Uterus (tissue), 4 donors: Measurements from ENCODE around the gene DYNLRB2. TPM values are rescaled to one million over a fixed set of nuclear protein-coding genes. Genes with fewer than 3 reads are reported as not detected.

Experiments used
- DNase-seq, 2 donors: peaks; one replicate each; pipeline ENCODE4 v3.0.0-alpha.2; 2019 to 2020
- H3K27ac ChIP-seq, 2 donors: fragments of 200-600 bp; sonication (generic); 1 replicate in 1 of 2; 2 replicates in 1 of 2; pipeline ENCODE4 v1.5.1; 2016 to 2018
- H3K27me3 ChIP-seq, 2 donors: fragments of 200-600 bp; sonication (generic); one replicate each; pipeline ENCODE4 v1.5.1; 2018 to 2019; ENCODE audit warnings: control low read depth in 1 of 2
- H3K36me3 ChIP-seq, 2 donors: fragments of 200-600 bp; sonication (generic); one replicate each; pipeline ENCODE4 v1.5.1; 2019; ENCODE audit warnings: control low read depth in 1 of 2
- H3K4me1 ChIP-seq, 2 donors: fragments of 200-600 bp; sonication (generic); one replicate each; pipeline ENCODE4 v1.5.1; 2018 to 2019; ENCODE audit warnings: control low read depth in 1 of 2
- H3K4me3 ChIP-seq, 2 donors: fragments of 200-600 bp; sonication (generic); 1 replicate in 1 of 2; 2 replicates in 1 of 2; pipeline ENCODE4 v1.5.1; 2018 to 2019; ENCODE audit warnings: mild to moderate bottlenecking in 1 of 2
- H3K9me3 ChIP-seq, 2 donors: fragments of 200-600 bp; sonication (generic); one replicate each; pipeline ENCODE4 v1.5.1; 2019; ENCODE audit warnings: control low read depth in 1 of 2
- POLR2A ChIP-seq, 2 donors: fragments of 450-650 bp; IDR thresholded peaks; one replicate each; pipeline ENCODE4 v1.6.1; 2016; ENCODE audit warnings: antibody characterized with exemption in 2 of 2, mild to moderate bottlenecking in 1 of 2, moderate library complexity in 1 of 2
- intact Hi-C: fragments of 100-400 bp; cut with DNase I; formaldehyde crosslinking; loops from one replicate; pipeline ENCODE4 v1.15.1; 2023; ENCODE audit warnings: low total_unique reads
- total RNA-seq, 4 donors: library from RNA; depleted of rRNA in 3 of 4; stranded (reverse); fragments of >200 nt in 3 of 4; gene quantifications; one replicate each; pipeline versions ENCODE4 v1.1.0 to v1.2.4, GENCODE V29; 2014 to 2023
- TF ChIP-seq, protein P1 (sequence below), 4 experiments: fragments of 200-600 bp in 2 of 4; fragments of 450-650 bp in 2 of 4; sonication (generic) in 2 of 4; IDR thresholded peaks; one replicate each; pipeline ENCODE4 v1.5.1; 2016 to 2019; ENCODE audit warnings: antibody characterized with exemption in 4 of 4, mild to moderate bottlenecking in 2 of 4, moderate library complexity in 1 of 4
- donor health status: DM: yes; HTN: yes; CAD: no.

DYNLRB2 gene
- total RNA-seq, 4 donors from 2014 or later: 2.6 to 3.3 TPM; not detected in 2

DNA sequence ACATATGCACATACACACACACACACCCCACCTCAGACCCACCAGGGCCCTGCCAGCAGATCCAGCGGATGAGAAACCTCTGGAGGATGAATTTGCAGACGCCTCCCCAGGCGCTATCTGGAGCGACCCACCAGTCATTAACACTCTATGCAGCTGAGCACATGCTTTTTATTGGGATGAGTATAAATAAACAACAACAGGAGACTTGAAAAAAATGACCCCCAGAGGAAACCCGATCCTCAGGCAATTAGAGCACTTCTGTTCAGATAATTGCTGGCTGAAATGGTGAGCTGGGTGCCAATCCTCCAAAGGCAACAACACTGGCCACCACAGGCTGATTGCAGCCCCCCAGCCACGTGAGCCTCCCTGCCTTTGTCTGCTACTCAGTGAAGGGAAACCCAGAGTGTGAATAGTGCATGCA is 32.9 kb downstream of the DYNLRB2 start:
- no peak overlapping the region for H3K27ac ChIP-seq
- DNase-seq: no peak
- H3K27me3 ChIP-seq: no peaks in the 10 kb centered on the region
- no peaks in the 10 kb centered on the region for H3K36me3 ChIP-seq
- TF ChIP-seq POLR2A (IDR thresholded peaks at IDR 0.05): no peak
- TF ChIP-seq, protein P1, sequence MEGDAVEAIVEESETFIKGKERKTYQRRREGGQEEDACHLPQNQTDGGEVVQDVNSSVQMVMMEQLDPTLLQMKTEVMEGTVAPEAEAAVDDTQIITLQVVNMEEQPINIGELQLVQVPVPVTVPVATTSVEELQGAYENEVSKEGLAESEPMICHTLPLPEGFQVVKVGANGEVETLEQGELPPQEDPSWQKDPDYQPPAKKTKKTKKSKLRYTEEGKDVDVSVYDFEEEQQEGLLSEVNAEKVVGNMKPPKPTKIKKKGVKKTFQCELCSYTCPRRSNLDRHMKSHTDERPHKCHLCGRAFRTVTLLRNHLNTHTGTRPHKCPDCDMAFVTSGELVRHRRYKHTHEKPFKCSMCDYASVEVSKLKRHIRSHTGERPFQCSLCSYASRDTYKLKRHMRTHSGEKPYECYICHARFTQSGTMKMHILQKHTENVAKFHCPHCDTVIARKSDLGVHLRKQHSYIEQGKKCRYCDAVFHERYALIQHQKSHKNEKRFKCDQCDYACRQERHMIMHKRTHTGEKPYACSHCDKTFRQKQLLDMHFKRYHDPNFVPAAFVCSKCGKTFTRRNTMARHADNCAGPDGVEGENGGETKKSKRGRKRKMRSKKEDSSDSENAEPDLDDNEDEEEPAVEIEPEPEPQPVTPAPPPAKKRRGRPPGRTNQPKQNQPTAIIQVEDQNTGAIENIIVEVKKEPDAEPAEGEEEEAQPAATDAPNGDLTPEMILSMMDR (IDR thresholded peaks at IDR 0.05): no peak
- H3K4me3 ChIP-seq: no peak overlapping the region
- intact Hi-C loops: no loop called here
- H3K9me3 ChIP-seq: no peaks in the 10 kb centered on the region
- H3K4me1 ChIP-seq: no peaks in the 10 kb centered on the region

DNA sequence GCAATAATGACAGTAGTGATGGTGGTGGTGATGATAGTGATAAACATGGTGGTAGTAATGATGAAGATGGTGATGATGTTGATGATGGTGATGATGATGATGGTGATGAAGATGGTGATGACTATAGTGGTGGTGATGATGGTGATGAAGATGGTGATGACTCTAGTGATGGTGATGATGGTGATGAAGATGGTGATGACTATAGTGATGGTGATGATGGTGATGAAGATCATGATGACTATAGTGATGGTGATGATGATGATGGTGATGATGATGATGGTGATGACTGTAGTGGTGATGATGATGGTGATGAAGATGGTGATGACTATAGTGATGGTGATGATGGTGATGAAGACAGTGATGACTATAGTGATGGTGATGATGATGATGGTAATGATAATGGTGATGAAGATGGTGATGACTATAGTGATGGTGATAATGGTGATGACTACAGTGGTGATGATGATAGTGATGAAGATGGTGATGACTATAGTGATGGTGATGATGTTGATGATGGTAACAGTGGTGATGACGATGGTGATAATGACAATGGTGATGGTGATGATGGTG is 35.6 kb downstream of the DYNLRB2 start:
- no peak for TF ChIP-seq POLR2A (IDR thresholded peaks at IDR 0.05)
- TF ChIP-seq, protein P1 (IDR thresholded peaks at IDR 0.05): no peak
- no peak for DNase-seq
- no peaks in the 10 kb centered on the region for H3K27me3 ChIP-seq
- no peaks in the 10 kb centered on the region for H3K36me3 ChIP-seq
- H3K4me3 ChIP-seq: no peak overlapping the region
- H3K9me3 ChIP-seq: no peaks in the 10 kb centered on the region
- H3K4me1 ChIP-seq: no peaks in the 10 kb centered on the region
- no peak overlapping the region for H3K27ac ChIP-seq
- intact Hi-C loops: no loop called here

DNA sequence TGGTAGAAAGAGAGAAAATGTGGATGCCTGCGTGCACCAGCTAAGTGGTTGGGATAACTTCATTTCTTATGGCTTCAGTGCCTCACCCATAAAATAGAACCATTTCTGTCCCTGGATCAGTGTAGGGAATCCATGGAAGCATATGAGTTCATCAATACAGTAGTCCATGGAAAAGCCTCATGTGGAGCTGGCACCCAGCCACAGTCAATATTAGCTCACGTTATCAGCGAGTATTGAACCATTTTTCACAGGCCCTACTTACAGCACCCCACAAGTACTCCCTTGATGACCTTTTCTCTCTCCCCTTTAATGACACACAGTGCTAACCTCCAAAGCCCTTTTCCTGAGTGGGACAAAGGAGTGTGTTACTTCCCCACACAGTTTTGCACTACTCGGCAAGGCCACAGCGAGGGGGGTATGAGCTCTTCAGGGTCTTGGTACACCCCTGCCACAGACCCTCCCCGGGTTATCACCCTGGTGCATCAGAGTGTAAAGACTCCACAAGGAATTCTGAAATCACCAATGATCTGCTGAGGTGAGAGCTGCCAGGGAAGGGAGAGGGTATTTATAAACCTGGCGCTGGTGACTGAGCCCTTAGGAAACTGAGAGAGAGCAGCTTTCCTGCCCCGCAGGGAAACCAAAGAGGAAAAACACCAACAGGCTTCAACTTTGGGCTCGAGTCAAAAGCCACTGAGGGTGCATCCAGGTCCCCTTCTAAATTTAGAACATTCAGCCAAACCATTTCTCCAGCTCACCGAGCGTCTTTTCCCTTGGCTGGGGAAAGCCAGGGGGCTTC is 36.9 kb downstream of the DYNLRB2 start:
- intact Hi-C loops: no loop called here
- no peak for DNase-seq

DNA sequence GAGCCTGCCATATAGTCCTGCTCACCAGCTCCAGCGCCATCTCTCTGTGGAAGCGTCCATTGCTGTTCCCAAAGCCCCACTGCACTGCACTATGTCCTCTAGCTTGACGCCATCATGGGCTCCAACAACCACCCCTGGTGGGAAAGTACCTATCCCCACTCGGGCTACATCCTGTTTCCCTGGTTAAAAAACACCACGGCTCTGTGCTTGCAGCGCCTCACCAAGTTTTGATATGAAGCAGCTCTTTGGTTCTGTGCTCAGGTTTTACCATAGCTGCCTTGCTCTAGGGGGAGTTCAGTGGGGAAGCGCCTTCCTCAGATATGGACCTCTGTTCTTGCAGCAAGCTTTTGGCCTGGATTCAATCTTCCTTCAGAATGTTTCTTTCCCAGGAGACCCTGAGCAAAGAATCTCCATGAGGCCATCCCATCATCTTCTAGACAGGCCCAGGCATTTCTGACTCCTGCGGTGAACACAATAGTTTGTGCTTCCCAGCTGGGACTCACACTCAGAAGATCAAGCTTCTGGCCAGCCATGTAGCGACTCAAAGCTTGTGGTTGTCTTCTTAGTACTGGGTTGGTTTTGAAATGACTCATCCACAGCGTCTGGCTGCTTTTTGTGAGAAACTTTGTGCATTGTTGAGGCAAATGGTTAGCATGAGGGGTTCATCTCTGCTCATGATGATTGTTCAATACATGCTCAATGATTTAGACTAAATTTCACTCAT is 39.5 kb downstream of the DYNLRB2 start:
- no peak for TF ChIP-seq POLR2A (IDR thresholded peaks at IDR 0.05)
- TF ChIP-seq, protein P1 (IDR thresholded peaks at IDR 0.05): no peak

More for the DNA sequence above, 36.9 kb downstream of the DYNLRB2 start:
- Histone ChIP-seq H3K27ac (no peak overlapping the region), H3K9me3 (no peaks in the 10 kb centered on the region), H3K4me1 (no peaks in the 10 kb centered on the region), H3K4me3 (no peak overlapping the region), H3K27me3 (no peaks in the 10 kb centered on the region), H3K36me3 (no peaks in the 10 kb centered on the region)
- TF ChIP-seq POLR2A (IDR thresholded peaks at IDR 0.05): no peak
- TF ChIP-seq, protein P1 (IDR thresholded peaks at IDR 0.05): no peak

DNA sequence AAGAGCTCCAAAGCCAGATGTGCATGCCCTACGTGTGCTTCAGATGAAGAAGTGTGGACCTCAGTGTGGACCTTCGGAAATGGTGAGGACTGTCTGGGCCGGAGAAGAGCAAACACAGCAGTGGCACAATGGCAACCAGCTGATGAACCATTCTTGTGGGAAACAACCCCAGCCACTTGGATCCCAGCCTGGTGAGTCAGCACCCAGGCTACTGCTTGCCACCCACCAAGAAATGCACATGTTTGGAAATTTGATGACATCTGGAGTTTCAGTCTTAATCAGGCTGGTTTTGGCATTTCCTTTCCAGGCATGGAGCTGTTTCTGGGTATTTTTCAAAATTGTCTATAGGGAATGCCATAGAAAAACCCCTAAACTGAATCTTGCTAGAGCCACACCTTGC is 42.7 kb downstream of the DYNLRB2 start:
- H3K9me3 ChIP-seq: no peaks in the 10 kb centered on the region
- H3K27ac ChIP-seq: no peak overlapping the region
- no peak for DNase-seq
- no peak for TF ChIP-seq POLR2A (IDR thresholded peaks at IDR 0.05)
- TF ChIP-seq, protein P1 (IDR thresholded peaks at IDR 0.05): no peak
- no peaks in the 10 kb centered on the region for H3K36me3 ChIP-seq
- intact Hi-C loops: no loop called here
- H3K4me3 ChIP-seq: no peak overlapping the region
- no peaks in the 10 kb centered on the region for H3K27me3 ChIP-seq
- H3K4me1 ChIP-seq: no peaks in the 10 kb centered on the region

More for the DNA sequence above, 39.5 kb downstream of the DYNLRB2 start:
- intact Hi-C loops: no loop called here
- H3K27me3 ChIP-seq: no peaks in the 10 kb centered on the region
- DNase-seq: no peak
- H3K36me3 ChIP-seq: no peaks in the 10 kb centered on the region
- H3K9me3 ChIP-seq: no peaks in the 10 kb centered on the region
- H3K4me1 ChIP-seq: no peaks in the 10 kb centered on the region
- no peak overlapping the region for H3K27ac ChIP-seq
- no peak overlapping the region for H3K4me3 ChIP-seq
